A549 treated with AZD2906 at 1 μM for 4 hours (cell line): ENCODE results near the gene OR5L1. TPM values are rescaled to one million over a fixed set of nuclear protein-coding genes. Genes with fewer than 3 reads are reported as not detected.

Source experiments
- total RNA-seq: library from RNA; stranded (reverse); fragments of 200-300 nt; extraction: Qiagen RNA extraction; gene quantifications from 5 replicates; pipeline ENCODE4 v1.2.3, GENCODE V29; 2022

The OR5L1 gene
- total RNA-seq, result not detected in 5 replicates

DNA sequence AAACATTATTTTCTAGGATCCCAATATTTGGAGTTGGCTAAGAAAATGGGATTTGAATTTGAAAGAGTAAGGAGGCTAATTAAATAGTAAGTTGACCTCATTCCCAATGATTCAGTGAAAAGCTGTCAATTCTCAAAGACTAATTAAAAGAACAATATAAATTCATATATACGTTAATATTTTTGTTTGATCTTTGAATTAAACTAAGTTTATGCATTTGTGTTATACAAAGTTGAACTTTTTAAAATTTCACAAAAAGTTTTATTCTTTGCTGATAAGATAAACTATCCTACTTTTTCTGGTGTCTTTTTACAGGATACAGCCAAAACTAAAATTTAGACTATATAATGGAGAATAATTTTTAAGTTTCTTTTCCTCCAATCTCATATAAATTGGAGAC is at the start of gene OR5L1:
TSS of gene OR5L1 (plus strand) at position 301 of the 400 bp plus-strand sequence. CDS start 100 bp downstream, outside the sequence.

DNA sequence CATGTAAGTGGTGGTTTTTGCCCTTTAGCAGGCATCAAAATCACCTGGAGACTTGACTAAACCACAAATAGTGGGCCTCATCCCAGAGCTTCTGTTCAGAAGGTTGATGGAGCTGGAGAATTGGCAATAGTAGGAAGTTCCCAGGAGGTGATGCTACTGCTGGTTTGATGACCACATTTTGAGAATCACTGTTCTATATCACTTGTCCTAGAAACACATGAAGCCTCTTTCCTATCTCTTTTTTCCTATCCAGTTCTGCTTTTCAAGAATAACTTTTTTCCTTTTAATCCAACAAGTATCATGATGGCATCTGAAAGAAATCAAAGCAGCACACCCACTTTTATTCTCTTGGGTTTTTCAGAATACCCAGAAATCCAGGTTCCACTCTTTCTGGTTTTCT is 38.0 kb upstream of the OR5L1 start, which contains the start of gene OR5D13:
TSS of gene OR5D13 (plus strand) at position 301 of the 400 bp plus-strand sequence. CDS start at position 301, 0 bp downstream.

DNA sequence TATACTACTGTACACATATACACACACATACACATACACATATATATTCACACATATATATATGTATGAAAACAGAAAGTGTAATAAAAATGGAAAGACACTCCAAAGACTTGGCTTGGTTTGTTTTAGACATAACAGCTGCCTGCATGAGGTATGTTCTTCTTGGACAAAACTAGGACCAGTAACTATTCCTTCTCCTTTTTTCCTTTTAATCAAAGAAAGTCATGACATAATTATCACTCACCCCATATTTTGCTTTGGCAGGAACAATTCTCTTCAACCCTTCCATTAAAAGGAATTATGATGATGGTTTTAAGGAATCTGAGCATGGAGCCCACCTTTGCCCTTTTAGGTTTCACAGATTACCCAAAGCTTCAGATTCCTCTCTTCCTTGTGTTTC is 15.9 kb upstream of the OR5L1 start, which contains the start of gene OR5D14:
TSS of gene OR5D14 (plus strand) at position 301 of the 400 bp plus-strand sequence. CDS start at position 301, 0 bp downstream.

DNA sequence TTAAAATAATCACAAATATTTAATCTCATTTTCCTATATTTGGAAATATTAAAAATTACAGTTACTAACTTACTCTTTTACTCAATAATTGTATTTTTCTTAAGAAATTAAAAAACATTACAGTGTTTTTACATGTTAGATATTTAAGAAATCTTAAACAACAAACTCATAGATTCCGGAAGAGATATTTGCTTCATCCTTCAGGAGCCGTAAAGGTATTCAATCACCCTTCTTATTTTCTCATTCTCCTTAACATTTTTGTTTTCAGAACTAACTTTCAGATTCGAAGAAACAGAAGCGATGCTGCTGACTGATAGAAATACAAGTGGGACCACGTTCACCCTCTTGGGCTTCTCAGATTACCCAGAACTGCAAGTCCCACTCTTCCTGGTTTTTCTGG is 8.2 kb downstream of the OR5L1 start, which contains the start of gene OR5D18:
TSS of gene OR5D18 (plus strand) at position 301 of the 400 bp plus-strand sequence. CDS start at position 301, 0 bp downstream.

DNA sequence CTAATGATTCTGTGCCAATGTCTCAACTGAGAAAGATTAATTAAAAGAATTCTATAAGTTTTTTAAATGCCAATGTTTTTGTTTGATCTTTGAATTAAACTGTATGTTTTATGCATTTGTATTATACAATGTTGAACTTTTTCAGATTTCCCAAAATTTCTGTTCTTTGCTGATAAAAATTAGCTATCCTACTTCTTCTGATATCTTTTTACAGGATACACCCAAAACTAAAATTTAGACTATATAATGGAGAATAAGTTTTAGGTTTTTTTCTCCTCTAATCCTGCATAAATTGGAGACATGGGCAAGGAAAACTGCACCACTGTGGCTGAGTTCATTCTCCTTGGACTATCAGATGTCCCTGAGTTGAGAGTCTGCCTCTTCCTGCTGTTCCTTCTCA is 15.8 kb downstream of the OR5L1 start, which contains the start of gene OR5L2:
TSS of gene OR5L2 (plus strand) at position 301 of the 400 bp plus-strand sequence. CDS start at position 301, 0 bp downstream.

DNA sequence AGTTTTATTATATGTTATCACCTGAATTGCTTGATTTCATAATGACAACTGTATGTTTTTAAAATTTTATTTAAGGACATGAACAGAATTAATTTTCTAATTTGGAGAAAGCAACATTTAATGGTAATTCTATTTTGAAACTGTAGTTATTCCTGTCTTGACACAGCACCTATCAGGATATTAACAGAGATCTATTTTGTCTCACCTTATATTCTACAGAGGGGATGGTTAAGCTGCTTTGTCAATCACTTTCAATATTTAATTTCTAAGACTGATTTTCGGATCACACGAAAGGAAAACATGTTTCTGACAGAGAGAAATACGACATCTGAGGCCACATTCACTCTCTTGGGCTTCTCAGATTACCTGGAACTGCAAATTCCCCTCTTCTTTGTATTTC is 27.3 kb downstream of the OR5L1 start, which contains the start of gene OR5D16:
TSS of gene OR5D16 (plus strand) at position 301 of the 400 bp plus-strand sequence. CDS start at position 301, 0 bp downstream.

Other genes starting within 250 kb of the OR5L1 start
- not detected in 5 replicates for gene OR4C16, start 239.2 kb upstream of the OR5L1 start, total RNA-seq
- not detected in 5 replicates for gene OR4C11, start 203.7 kb upstream of the OR5L1 start, total RNA-seq
- gene OR4P4, start 176.3 kb upstream of the OR5L1 start, total RNA-seq, result not detected in 5 replicates
- gene OR4S2, start 163.0 kb upstream of the OR5L1 start, total RNA-seq, result not detected in 5 replicates
- gene OR4C6, start 149.2 kb upstream of the OR5L1 start, total RNA-seq, result not detected in 5 replicates
- gene OR5D13, start 37.9 kb upstream of the OR5L1 start, total RNA-seq, result not detected in 5 replicates
- not detected in 5 replicates for gene OR5D14, start 15.8 kb upstream of the OR5L1 start, total RNA-seq
- not detected in 5 replicates for gene OR5D18, start 8.3 kb downstream of the OR5L1 start, total RNA-seq
- not detected in 5 replicates for gene OR5L2, start 15.9 kb downstream of the OR5L1 start, total RNA-seq
- gene OR5D16, start 27.4 kb downstream of the OR5L1 start, total RNA-seq, result not detected in 5 replicates
- not detected in 5 replicates for gene TRIM51, start 71.9 kb downstream of the OR5L1 start, total RNA-seq
- not detected in 5 replicates for gene OR5W2, start 103.2 kb downstream of the OR5L1 start, total RNA-seq
- not detected in 5 replicates for gene OR5I1, start 125.0 kb downstream of the OR5L1 start, total RNA-seq
- not detected in 5 replicates for gene OR10AG1, start 158.6 kb downstream of the OR5L1 start, total RNA-seq
- gene OR5F1, start 183.3 kb downstream of the OR5L1 start, total RNA-seq, result not detected in 5 replicates
- gene OR5AS1, start 216.3 kb downstream of the OR5L1 start, total RNA-seq, result not detected in 5 replicates